K562 (cell line): ENCODE measurements around the gene ACADM. TPM values are rescaled to one million over a fixed set of nuclear protein-coding genes. Genes with fewer than 3 reads are reported as not detected.

Experiments
- ATF7 ChIP-seq: fragments of 450-650 bp; IDR thresholded peaks from 2 replicates; pipeline ENCODE4 v1.7.1; 2014; ENCODE audit warnings: mild to moderate bottlenecking, moderate library complexity
- BHLHE40 ChIP-seq: IDR thresholded peaks from 2 replicates; pipeline ENCODE4 v1.6.1; 2011; ENCODE audit warnings: low read length, improper control_type of control experiment
- CBFA2T3 ChIP-seq: fragments of 450-650 bp; IDR thresholded peaks from 2 replicates; pipeline ENCODE4 v1.6.1; 2017
- CREB1 ChIP-seq, 2 experiments: sonication (generic) in 1 of 2; formaldehyde crosslinking in 1 of 2; IDR thresholded peaks; 2 replicates each; pipeline versions ENCODE4 v1.6.1 to v1.8.0; 2012 to 2022; ENCODE audit warnings: inconsistent platforms in 1 of 2, mild to moderate bottlenecking in 1 of 2, missing genetic modification reagents in 1 of 2, moderate library complexity in 1 of 2
- CREM ChIP-seq: IDR thresholded peaks from 2 replicates; pipeline ENCODE4 v1.6.1; 2014; ENCODE audit warnings: antibody characterized with exemption, low read depth
- EP400 ChIP-seq: fragments of 450-650 bp; IDR thresholded peaks from 2 replicates; pipeline ENCODE4 v1.6.1; 2017; ENCODE audit warnings: antibody characterized with exemption, mild to moderate bottlenecking, moderate library complexity
- ERF ChIP-seq: fragments of 450-650 bp; formaldehyde crosslinking; IDR thresholded peaks from 2 replicates; pipeline ENCODE4 v1.4.0; 2020; ENCODE audit warnings: mild to moderate bottlenecking, mixed read lengths
- GATAD2A ChIP-seq: fragments of 450-650 bp; IDR thresholded peaks from 2 replicates; pipeline ENCODE4 v1.6.1; 2017
- HDAC2 ChIP-seq: fragments of 450-650 bp; IDR thresholded peaks from 2 replicates; pipeline ENCODE4 v1.6.1; 2016; ENCODE audit warnings: mild to moderate bottlenecking
- IRF9 ChIP-seq: fragments of 450-650 bp; IDR thresholded peaks from 2 replicates; pipeline ENCODE4 v1.6.1; 2016; ENCODE audit warnings: missing biosample characterization, missing genetic modification characterization
- L3MBTL2 ChIP-seq: fragments of 450-650 bp; IDR thresholded peaks from 2 replicates; pipeline ENCODE4 v1.6.1; 2016; ENCODE audit warnings: mild to moderate bottlenecking, moderate library complexity
- MBD2 ChIP-seq: sonication (generic); IDR thresholded peaks from 2 replicates; pipeline ENCODE4 v1.6.1; 2016; ENCODE audit warnings: low read depth, borderline replicate concordance
- MTA1 ChIP-seq: fragments of 450-650 bp; IDR thresholded peaks from 2 replicates; pipeline ENCODE4 v1.6.1; 2017; ENCODE audit warnings: borderline replicate concordance
- POLR3G ChIP-seq: IDR thresholded peaks from 2 replicates; pipeline ENCODE4 v1.6.1; 2011; ENCODE audit not compliant: insufficient read length, insufficient replicate concordance; ENCODE audit errors: extremely low read depth
- RBM22 ChIP-seq: fragments of 200-400 bp; formaldehyde crosslinking; IDR thresholded peaks from 2 replicates; pipeline ENCODE4 v1.6.1; 2018; ENCODE audit warnings: low read length, low read depth; ENCODE audit not compliant: poor library complexity, severe bottlenecking
- SIN3A ChIP-seq, 2 experiments: fragments of 150-350 bp in 1 of 2; IDR thresholded peaks; 2 replicates each; pipeline ENCODE4 v1.6.1; 2011 to 2016; ENCODE audit warnings: borderline replicate concordance in 2 of 2, low read depth in 2 of 2, low read length in 2 of 2, mild to moderate bottlenecking in 2 of 2, moderate library complexity in 2 of 2; ENCODE audit not compliant: control insufficient read depth in 1 of 2
- TAL1 ChIP-seq: fragments of 450-650 bp; IDR thresholded peaks from 2 replicates; pipeline ENCODE4 v1.6.1; 2016; ENCODE audit warnings: mild to moderate bottlenecking
- YBX1 ChIP-seq: fragments of 450-650 bp; IDR thresholded peaks from 2 replicates; pipeline ENCODE4 v1.7.1; 2016; ENCODE audit warnings: mild to moderate bottlenecking
- ZBTB26 ChIP-seq: fragments of 450-650 bp; formaldehyde crosslinking; IDR thresholded peaks from 2 replicates; pipeline ENCODE4 v1.4.0; 2022; ENCODE audit warnings: missing genetic modification characterization
- ZBTB8A ChIP-seq: fragments of 450-650 bp; IDR thresholded peaks from 2 replicates; pipeline ENCODE4 v1.6.1; 2018; ENCODE audit warnings: mild to moderate bottlenecking, moderate library complexity; ENCODE audit not compliant: partially characterized antibody
- ZFP36 ChIP-seq: fragments of 150-350 bp; IDR thresholded peaks from 2 replicates; pipeline ENCODE4 v1.6.1; 2018; ENCODE audit warnings: low read length, low read depth; ENCODE audit not compliant: partially characterized antibody
- ZNF197 ChIP-seq: fragments of 200-800 bp; sonication (Bioruptor generic); IDR thresholded peaks from 2 replicates; pipeline ENCODE4 v1.6.1; 2016; ENCODE audit warnings: low read depth, missing genetic modification characterization, missing compliant biosample characterization
- ZNF384 ChIP-seq: IDR thresholded peaks from 2 replicates; pipeline ENCODE4 v1.6.1; 2012; ENCODE audit warnings: low read depth, low read length, improper control_type of control experiment
- ZNF586 ChIP-seq: fragments of 450-650 bp; formaldehyde crosslinking; conservative IDR thresholded peaks from 2 replicates; pipeline ENCODE4 v1.4.0; 2020; ENCODE audit warnings: mild to moderate bottlenecking, moderate library complexity
- ZNF589 ChIP-seq: fragments of 200-800 bp; sonication (Bioruptor generic); IDR thresholded peaks from 2 replicates; pipeline ENCODE4 v1.6.1; 2016; ENCODE audit warnings: low read depth, missing genetic modification characterization, missing compliant biosample characterization
- ZNF717 ChIP-seq: fragments of 250-450 bp; sonication (Bioruptor Pico); IDR thresholded peaks from 2 replicates; pipeline ENCODE4 v1.5.0; 2021
- polyA plus RNA-seq, 8 experiments: library from polyadenylated mRNA; depleted of rRNA in 4 of 8; stranded (reverse) in 5 of 8; unstranded in 3 of 8; fragments of >200 nt; fragmentation: Nextera tagmentation in 2 of 8; fragmentation: Illumina TruSeq in 1 of 8; extraction: Ambion mirVana in 2 of 8; extraction: Trizol in 1 of 8; gene quantifications; 2 replicates each; pipeline versions ENCODE4 v1.2.1 to v1.2.3, GENCODE V29; 2011 to 2014; ENCODE audit warnings: inconsistent platforms in 1 of 8, missing spikeins in 1 of 8
- total RNA-seq, 7 experiments: library from RNA; depleted of rRNA in 6 of 7; stranded (reverse); fragments of >200 nt in 6 of 7; fragmentation: Illumina TruSeq in 2 of 7; extraction: Trizol in 2 of 7; gene quantifications; 2 replicates each; pipeline versions ENCODE4 v1.2.1 to v1.2.3, GENCODE V29; 2011 to 2021; ENCODE audit warnings: low replicate concordance in 1 of 7
- TF ChIP-seq, protein P1 (sequence below): fragments of 450-650 bp; IDR thresholded peaks from 2 replicates; pipeline ENCODE4 v1.6.1; 2016; ENCODE audit warnings: antibody characterized with exemption

ACADM gene
- total and polyA plus RNA-seq, 9 of the 15 experiments (the other 6 are each of a cell fraction or from before 2014, with no cell fraction given): 82.5 to 156 (median 123) TPM

GRCh38 chr1:75724472-75725022 is at the start of gene ACADM (continued):
- TF ChIP-seq ZNF586 (CRISPR knock-in tag) (no peak), GATAD2A (no peak), YBX1 (no peak), MBD2 (peak; percentile 62; the same call in 1 of the 2 replicates), SIN3A (IDR thresholded peaks at IDR 0.05; ENCODE audit: borderline replicate concordance in 2 of 2, control insufficient read depth in 1 of 2, low read depth in 2 of 2, low read length in 2 of 2) (peak; percentile 8 to 62; a peak in 2 of 4 replicates), RBM22 (peak; percentile 57), ZBTB8A (no peak), TAL1 (no peak), ZNF197 (CRISPR knock-in tag) (no peak), EP400 (peak; percentile 83), POLR3G (no peak), ERF (CRISPR knock-in tag) (no peak), ZNF589 (CRISPR knock-in tag) (peak; percentile 29; the same call in 1 of the 2 replicates), ZNF384 (peak; percentile 63; the same call in 1 of the 2 replicates), CBFA2T3 (peak; percentile 33; the same call in 1 of the 2 replicates), ATF7 (peak; percentile 52), IRF9 (tag) (no peak), L3MBTL2 (no peak), ZNF717 (CRISPR knock-in tag) (no peak), BHLHE40 (peak; percentile 57), MTA1 (peak; percentile 67; the same call in 1 of the 2 replicates), HDAC2 (peak; percentile 76), CREM (peak; percentile 52), ZBTB26 (CRISPR knock-in tag) (peak; percentile 2; the same call in 1 of the 2 replicates), CREB1 (IDR thresholded peaks at IDR 0.05) (0 out of 2 replicates have a peak, but pooled peaks have one; percentile 48), CREB1 (CRISPR knock-in tag; IDR thresholded peaks at IDR 0.05) (no peak; the same call in 1 of the 2 replicates), ZFP36 (no peak)
- TF ChIP-seq, protein P1, sequence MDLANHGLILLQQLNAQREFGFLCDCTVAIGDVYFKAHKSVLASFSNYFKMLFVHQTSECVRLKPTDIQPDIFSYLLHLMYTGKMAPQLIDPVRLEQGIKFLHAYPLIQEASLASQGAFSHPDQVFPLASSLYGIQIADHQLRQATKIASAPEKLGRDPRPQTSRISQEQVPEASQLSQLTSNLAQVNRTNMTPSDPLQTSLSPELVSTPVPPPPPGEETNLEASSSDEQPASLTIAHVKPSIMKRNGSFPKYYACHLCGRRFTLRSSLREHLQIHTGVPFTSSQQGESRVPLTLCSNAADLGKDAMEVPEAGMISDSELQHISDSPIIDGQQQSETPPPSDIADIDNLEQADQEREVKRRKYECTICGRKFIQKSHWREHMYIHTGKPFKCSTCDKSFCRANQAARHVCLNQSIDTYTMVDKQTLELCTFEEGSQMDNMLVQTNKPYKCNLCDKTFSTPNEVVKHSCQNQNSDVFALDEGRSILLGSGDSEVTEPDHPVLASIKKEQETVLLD: no peak; the same call in 1 of the 2 replicates
